Panc1 (cell line): ENCODE measurements around the gene SCAF1. TPM values are rescaled to one million over a fixed set of nuclear protein-coding genes. Genes with fewer than 3 reads are reported as not detected.

Experiments used
- ATAC-seq: fragments of 200-7000 bp; cut with Tn5 transposase; 2 replicates; pipeline ENCODE4 v1.9.1; 2020; ENCODE audit warnings: mild to moderate bottlenecking, moderate library complexity
- BruUV-seq: library from RNA; stranded (reverse); fragments of 400-500 nt; replicated peaks from 2 replicates; lab custom pipeline; 2021; lab: Mats Ljungman, UMichigan
- CTCF ChIA-PET: fragments of 300-600 bp; sonication (Branson Sonifier 250); formaldehyde crosslinking; loops from one replicate; lab custom pipeline; 2022; ENCODE audit warnings: antibody characterized with exemption; lab: Charles Lee
- POLR2A ChIA-PET: fragments of 300-600 bp; sonication (Branson Sonifier 250); formaldehyde crosslinking; loops from one replicate; lab custom pipeline; 2022; ENCODE audit warnings: antibody characterized with exemption; lab: Charles Lee
- DNase-seq: peaks from one replicate; pipeline ENCODE4 v3.0.0-alpha.2; 2010; ENCODE audit warnings: low read depth, low spot score
- H3K27ac ChIP-seq: 2 replicates; pipeline ENCODE4 v1.5.1; 2011; ENCODE audit warnings: mild to moderate bottlenecking, low read length, inconsistent platforms
- H3K27me3 ChIP-seq: fragments of 200-500 bp; sonication (Bioruptor generic); 2 replicates; pipeline ENCODE4 v1.6.0; 2014; ENCODE audit warnings: low read length, inconsistent platforms; ENCODE audit not compliant: control insufficient read depth, insufficient read depth
- H3K36me3 ChIP-seq: fragments of 200-500 bp; sonication (Bioruptor generic); 2 replicates; pipeline ENCODE4 v1.5.1; 2014; ENCODE audit warnings: inconsistent platforms, mild to moderate bottlenecking, low read length, moderate library complexity; ENCODE audit not compliant: control insufficient read depth, insufficient read depth
- H3K4me1 ChIP-seq: 2 replicates; pipeline ENCODE4 v1.5.1; 2011; ENCODE audit warnings: inconsistent platforms, mild to moderate bottlenecking, low read length, moderate library complexity; ENCODE audit not compliant: control insufficient read depth, insufficient read depth
- H3K4me3 ChIP-seq, 2 experiments: 2 replicates each; pipeline ENCODE4 v1.5.1; 2011 to 2012; ENCODE audit warnings: low read depth in 2 of 2, low read length in 2 of 2, mild to moderate bottlenecking in 2 of 2, inconsistent platforms in 1 of 2, moderate library complexity in 1 of 2
- H3K9me3 ChIP-seq: fragments of 200-500 bp; sonication (Bioruptor generic); 2 replicates; pipeline ENCODE4 v1.5.1; 2014; ENCODE audit warnings: low read depth, mild to moderate bottlenecking, inconsistent platforms, low read length, moderate library complexity; ENCODE audit not compliant: control insufficient read depth, insufficient read depth
- CTCF ChIP-seq: fragments of 450-650 bp; IDR thresholded peaks from 2 replicates; pipeline ENCODE4 v1.5.1; 2017; ENCODE audit warnings: mild to moderate bottlenecking
- POLR2AphosphoS5 ChIP-seq: IDR thresholded peaks from 2 replicates; pipeline ENCODE4 v1.6.1; 2012; ENCODE audit warnings: mild to moderate bottlenecking, low read depth, low read length, moderate library complexity
- REST ChIP-seq, 2 experiments: IDR thresholded peaks; 2 replicates each; pipeline ENCODE4 v1.6.1; 2011 to 2012; ENCODE audit warnings: low read depth in 2 of 2, control low read depth in 1 of 2, low read length in 1 of 2, mild to moderate bottlenecking in 1 of 2, moderate library complexity in 1 of 2; ENCODE audit not compliant: insufficient read depth in 1 of 2
- SIN3A ChIP-seq: IDR thresholded peaks from 2 replicates; pipeline ENCODE4 v1.6.1; 2012; ENCODE audit warnings: low read depth, mild to moderate bottlenecking, low read length, moderate library complexity, borderline replicate concordance; ENCODE audit not compliant: insufficient read depth
- TCF7L2 ChIP-seq: IDR thresholded peaks from 2 replicates; pipeline ENCODE4 v1.6.1; 2011; ENCODE audit warnings: mild to moderate bottlenecking, low read depth, low read length, inconsistent platforms
- in situ Hi-C: cut with HindIII; loops from 2 replicates; pipeline ENCODE4 v1.10.0; 2016; ENCODE audit warnings: low sequenced_read_pairs, low pct_unique_long_range_greater_than_20kb
- intact Hi-C: fragments of 100-400 bp; cut with micrococcal nuclease; formaldehyde crosslinking; loops from one replicate; pipeline ENCODE4 v1.10.0; 2022; ENCODE audit not compliant: unreplicated experiment
- total RNA-seq: library from RNA; stranded (reverse); gene quantifications from one replicate; pipeline ENCODE4 v1.2.1, GENCODE V29; 2021; ENCODE audit not compliant: unreplicated experiment

SCAF1 gene
- total RNA-seq, 1 experiment from 2014 or later = 77.4 TPM

GRCh38 chr19:49651820-49652550, 10.0 kb downstream of the SCAF1 start:
- intact Hi-C loops = no loop called here
- H3K36me3 ChIP-seq = no peaks in the 10 kb centered on the region

GRCh38 chr19:49652551-49653465, 10.8 kb downstream of the SCAF1 start:
- Histone ChIP-seq H3K4me3 (no peak overlapping the region), H3K27me3 (no peaks in the 10 kb centered on the region), H3K27ac (no peak overlapping the region), H3K4me1 (no peaks in the 10 kb centered on the region), H3K9me3 (no peaks in the 10 kb centered on the region), H3K36me3 (no peaks in the 10 kb centered on the region)
- ChIA-PET POLR2A (no interaction called here), CTCF (no interaction called here)
- no peak for DNase-seq
- no peak for ATAC-seq
- no peak for TF ChIP-seq CTCF
- no peak for TF ChIP-seq POLR2AphosphoS5
- no peak for TF ChIP-seq TCF7L2
- TF ChIP-seq REST (IDR thresholded peaks at IDR 0.05; ENCODE audit: insufficient read depth in 1 of 2, low read depth in 2 of 2, low read length in 1 of 2) = no peak
- TF ChIP-seq SIN3A = no peak
- in situ Hi-C loops = no loop called here
- intact Hi-C loops = no loop called here
- no TSS peak for BruUV-seq

More at GRCh38 chr19:49651820-49652550, 10.0 kb downstream of the SCAF1 start:
- Histone ChIP-seq H3K4me3 (no peak overlapping the region), H3K9me3 (no peaks in the 10 kb centered on the region), H3K27me3 (no peaks in the 10 kb centered on the region), H3K27ac (no peak overlapping the region), H3K4me1 (no peaks in the 10 kb centered on the region)
- DNase-seq = no peak
- in situ Hi-C loops = no loop called here
- ChIA-PET POLR2A (no interaction called here), CTCF (no interaction called here)
- no peak for TF ChIP-seq REST (IDR thresholded peaks at IDR 0.05; ENCODE audit: insufficient read depth in 1 of 2, low read depth in 2 of 2, low read length in 1 of 2)
- no peak for ATAC-seq
- BruUV-seq = no TSS peak
